Skin epidermis (tissue), 12 donors: Measurements from ENCODE around the gene SOX13.

Experiments
- H3K27ac ChIP-seq, 21 experiments: fragments of 200-600 bp; sonication (generic) in 11 of 21; one replicate each; pipeline ENCODE4 v1.5.0; 2020; ENCODE audit warnings: mild to moderate bottlenecking in 3 of 21, inconsistent platforms in 2 of 21, moderate library complexity in 2 of 21
- H3K4me3 ChIP-seq, 7 experiments: fragments of 200-600 bp; sonication (generic) in 2 of 7; one replicate each; pipeline ENCODE4 v1.5.0; 2020; ENCODE audit warnings: inconsistent platforms in 2 of 7, mild to moderate bottlenecking in 2 of 7, moderate library complexity in 1 of 7

The SOX13 gene

GRCh38 chr1:204053893-204054292 lies 19.0 kb upstream of the SOX13 start:
- Histone ChIP-seq H3K4me3 (no peak overlapping the region), H3K27ac (no peak overlapping the region)

GRCh38 chr1:204059970-204060369 lies 12.9 kb upstream of the SOX13 start:
- no peak overlapping the region for H3K4me3 ChIP-seq

DNA sequence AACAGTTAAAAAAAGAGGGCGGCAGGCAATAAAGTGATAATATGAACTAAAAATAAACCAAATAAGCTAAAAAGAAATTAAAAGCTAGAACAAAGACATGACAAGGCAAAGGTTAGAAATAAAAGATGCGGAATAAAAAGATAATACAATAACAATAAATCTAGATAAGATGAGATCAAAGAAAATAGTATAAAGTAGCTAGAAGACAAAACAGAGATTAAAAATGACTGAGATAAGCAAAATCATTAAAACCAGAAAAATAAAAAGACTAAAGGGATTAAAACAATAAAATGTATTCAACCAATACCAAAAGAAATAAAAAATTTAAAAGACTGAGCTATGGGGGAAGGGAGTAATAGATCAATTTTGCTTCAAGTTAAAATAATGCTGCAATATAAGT lies 10.8 kb upstream of the SOX13 start:
- Histone ChIP-seq H3K27ac (no peak overlapping the region), H3K4me3 (no peak overlapping the region)

More at GRCh38 chr1:204059970-204060369, 12.9 kb upstream of the SOX13 start:
- no peak overlapping the region for H3K27ac ChIP-seq

DNA sequence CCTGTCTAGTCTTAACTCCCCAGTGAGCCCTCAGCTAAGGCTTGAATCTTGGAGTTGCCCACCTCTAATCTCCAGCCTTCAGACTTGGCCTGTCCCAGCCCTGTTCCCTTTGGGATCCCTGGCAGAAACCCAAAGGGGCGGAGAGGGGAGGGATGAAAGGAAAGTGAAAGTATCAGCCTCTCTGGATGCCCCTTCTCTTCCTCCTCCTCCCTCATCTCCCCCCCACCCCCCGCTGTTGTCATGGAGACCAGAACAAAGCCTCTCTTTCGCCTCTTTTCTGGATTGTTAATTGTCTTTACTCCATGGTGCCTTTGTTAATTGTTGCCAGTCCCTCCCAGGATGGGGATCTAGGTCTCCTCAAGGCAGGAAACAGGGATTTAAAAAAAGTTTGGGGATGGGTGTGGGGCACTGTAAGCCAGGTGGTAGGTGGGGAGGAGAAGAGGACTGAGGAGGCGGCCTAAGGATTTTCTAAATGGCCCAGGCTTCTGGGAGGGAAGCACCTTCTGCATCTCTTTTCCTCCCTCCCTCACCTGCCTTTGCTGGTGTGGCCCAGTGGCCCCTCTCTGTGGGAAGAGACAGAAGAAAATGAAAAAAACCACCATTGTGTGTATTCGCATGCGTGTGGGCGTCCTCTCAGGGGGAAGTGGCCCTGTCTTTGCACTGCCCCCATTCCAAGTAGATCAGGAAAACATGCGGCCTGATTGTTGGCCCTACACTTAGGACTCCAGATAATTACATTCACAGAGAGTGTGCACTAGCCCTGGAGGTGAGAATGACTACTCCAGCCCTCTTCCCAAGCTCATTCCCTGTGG lies 7.5 kb upstream of the SOX13 start:
- H3K27ac ChIP-seq: no peak overlapping the region
- no peak overlapping the region for H3K4me3 ChIP-seq

- Histone ChIP-seq H3K27ac (no peak overlapping the region), H3K4me3 (no peak overlapping the region)
Observed at GRCh38 chr1:204065986-204066300, 7.0 kb upstream of the SOX13 start.

DNA sequence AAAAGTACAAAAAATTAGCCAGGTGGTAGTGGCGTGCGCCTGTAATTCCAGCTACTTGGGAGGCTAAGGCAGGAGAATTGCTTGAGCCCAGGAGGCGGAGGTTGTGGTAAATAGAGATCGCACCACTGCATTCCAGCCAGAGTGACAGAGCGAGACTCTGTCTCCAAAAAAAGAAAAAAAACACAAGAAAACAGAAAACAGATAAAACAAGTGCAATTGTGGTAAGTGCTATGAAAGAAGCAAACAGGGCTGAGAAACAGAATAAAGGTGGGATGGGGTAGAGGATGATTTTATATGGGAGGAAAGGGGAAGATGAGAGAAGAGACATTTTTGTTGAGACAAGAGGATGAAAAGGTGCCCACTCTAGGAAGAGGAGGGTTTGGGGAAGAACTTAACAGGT lies 5.0 kb upstream of the SOX13 start:
- H3K27ac ChIP-seq: no peak overlapping the region
- H3K4me3 ChIP-seq: no peak overlapping the region

GRCh38 chr1:204069887-204070286 lies 3.0 kb upstream of the SOX13 start:
- peak overlapping the region in 1 of 21 experiments; percentile 57 for H3K27ac ChIP-seq
- H3K4me3 ChIP-seq: no peak overlapping the region

- Histone ChIP-seq H3K27ac (no peak overlapping the region), H3K4me3 (no peak overlapping the region)
Observed at GRCh38 chr1:204070895-204071294, 2.0 kb upstream of the SOX13 start.

- peak overlapping the region in 20 of 21 experiments; percentile 2 to 88 (median 72) for H3K27ac ChIP-seq
- H3K4me3 ChIP-seq: peak overlapping the region; percentile 28 to 67 (median 57)
Observed at GRCh38 chr1:204073837-204074273, 940 bp downstream of the SOX13 start.

DNA sequence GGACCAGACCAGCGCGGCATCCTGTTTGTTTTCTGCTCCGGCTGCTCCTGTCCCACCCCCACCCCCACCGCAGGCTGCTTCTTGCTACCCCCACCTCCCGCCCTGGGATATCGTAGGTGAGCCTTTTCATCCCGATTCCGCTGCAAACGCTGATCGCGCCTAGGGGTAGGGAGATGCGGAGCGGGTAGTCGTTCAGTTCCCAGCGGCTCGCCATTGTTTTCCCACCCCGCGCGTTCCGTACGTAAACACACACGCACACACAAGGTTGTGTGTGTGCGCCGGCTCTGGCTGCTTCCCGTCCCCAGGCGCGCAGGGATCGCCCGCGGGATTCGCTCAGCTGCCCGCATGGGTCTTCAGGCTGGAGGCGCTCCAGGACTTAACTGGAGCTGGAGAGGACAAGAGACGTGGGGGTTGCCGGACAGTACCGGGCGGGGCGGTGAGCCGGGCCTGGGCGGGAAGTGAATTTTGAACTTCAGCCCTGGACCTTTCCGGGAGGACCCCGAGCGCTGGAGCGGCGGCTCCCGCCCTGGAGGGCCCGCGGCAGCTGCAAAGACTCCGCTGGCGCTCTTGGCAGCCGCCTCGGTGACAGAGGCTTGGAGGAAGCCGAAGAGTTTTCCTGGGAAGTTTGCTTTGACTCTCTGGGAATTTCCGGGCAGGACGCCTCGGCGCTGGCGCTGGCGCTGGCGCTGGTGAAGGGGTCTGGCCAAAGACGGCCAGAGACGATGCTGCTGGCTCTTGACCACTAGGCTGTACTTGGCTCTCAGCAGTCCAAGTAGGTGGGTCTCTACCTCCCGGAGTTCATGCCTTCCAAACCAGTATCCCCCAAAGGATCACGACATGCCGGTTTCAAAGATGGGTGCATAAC lies 1.6 kb downstream of the SOX13 start:
- Histone ChIP-seq H3K4me3 (peak overlapping the region; percentile 28 to 67 (median 57)), H3K27ac (peak overlapping the region in 19 of 21 experiments; percentile 2 to 88 (median 73))

DNA sequence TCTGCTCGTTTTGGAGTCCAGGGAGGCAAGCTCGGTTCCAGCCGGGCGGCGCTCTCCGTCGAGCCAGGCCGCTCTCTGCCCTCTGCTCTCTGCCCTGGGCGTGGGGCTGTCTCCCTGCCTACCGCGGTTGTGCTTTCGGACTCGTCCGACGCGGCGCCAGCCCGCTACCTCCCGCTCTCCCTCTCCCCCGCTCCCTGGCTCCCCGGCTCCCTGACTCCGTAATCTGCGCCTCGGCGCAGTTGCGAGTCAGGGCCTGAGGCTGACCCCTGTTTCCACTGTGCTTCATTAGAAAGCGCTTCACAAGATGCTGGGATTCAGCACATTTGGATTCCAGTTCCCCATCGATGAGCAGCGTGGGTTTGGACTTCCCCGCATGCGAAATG lies 2.2 kb downstream of the SOX13 start:
- Histone ChIP-seq H3K27ac (peak overlapping the region in 15 of 21 experiments; percentile 43 to 88 (median 77)), H3K4me3 (peak overlapping the region; percentile 28 to 67 (median 57))

DNA sequence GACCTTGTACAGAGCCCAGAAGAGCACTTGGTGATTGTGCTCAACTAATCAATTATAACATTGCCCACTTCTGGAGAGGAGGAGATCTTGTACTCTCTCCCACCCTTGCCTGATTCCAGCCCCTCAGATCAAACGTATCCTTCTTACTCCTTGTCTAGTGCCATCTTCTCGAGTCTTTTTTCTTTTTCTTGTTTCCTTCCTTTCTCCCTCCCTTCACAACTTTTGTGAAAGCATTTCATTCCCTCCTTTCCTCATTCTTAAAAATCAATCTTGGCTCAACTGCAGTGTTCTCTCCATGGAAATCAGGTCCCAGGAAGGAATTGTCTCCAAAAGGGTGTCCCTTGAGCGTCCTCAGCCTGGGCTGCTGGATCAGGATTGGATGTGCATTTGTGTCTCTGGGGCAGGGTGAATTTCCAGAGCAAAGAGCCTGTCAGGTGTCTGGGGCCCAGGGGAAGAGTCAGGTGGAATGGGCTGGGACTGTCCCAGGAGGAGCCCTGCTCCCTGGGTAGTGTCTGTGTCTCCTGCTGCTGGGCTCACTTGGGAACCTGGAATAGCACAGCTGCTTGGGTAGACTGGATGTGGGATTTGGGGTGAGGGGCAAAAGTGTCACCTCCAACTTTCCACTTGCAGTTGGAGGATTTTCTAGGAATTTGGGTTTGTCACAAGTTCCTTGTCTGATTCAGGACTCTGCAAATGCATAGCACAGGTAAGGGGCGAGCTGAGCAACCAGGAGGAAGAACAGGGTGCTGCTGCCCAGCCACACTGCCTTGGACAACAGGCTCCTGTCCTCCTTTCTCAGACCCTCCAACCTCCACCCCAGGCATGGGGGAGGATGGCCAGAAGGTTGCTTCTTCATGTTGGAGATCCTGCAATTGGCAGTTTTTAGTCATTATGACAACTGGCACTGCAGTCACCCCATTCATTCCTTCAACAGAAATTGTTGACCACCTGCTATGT lies 3.3 kb downstream of the SOX13 start:
- peak overlapping the region in 3 of 21 experiments; percentile 73 to 85 (median 81) for H3K27ac ChIP-seq
- peak overlapping the region in 1 of 7 experiments; percentile 67 for H3K4me3 ChIP-seq

DNA sequence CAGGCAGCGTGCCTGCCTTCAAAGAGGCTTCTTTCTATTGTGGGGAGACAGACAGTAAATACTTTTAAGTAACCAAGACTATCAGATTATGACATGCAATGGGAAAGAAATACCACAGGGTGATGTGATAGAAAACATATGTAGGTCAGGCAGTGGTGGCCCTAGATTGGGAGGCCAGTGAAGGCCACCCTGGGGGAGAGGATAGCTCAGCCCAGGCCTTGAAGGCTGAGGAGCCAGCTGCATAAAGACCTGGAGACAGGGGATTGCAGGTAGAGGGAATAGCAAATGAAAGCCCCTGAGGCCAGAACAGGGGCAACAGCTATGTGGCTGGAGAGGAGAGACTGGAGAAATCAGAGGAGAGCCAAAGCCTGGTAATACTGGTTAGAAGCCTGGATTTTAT lies 4.0 kb downstream of the SOX13 start:
- Histone ChIP-seq H3K4me3 (peak overlapping the region in 1 of 7 experiments; percentile 67), H3K27ac (no peak overlapping the region)

GRCh38 chr1:204077979-204078696 lies 5.2 kb downstream of the SOX13 start:
- H3K4me3 ChIP-seq: no peak overlapping the region
- peak overlapping the region in 7 of 21 experiments; percentile 6 to 60 (median 32) for H3K27ac ChIP-seq

- H3K4me3 ChIP-seq: no peak overlapping the region
- peak overlapping the region in 6 of 21 experiments; percentile 37 to 77 (median 52) for H3K27ac ChIP-seq
Observed at GRCh38 chr1:204079608-204079999, 6.7 kb downstream of the SOX13 start.

- no peak overlapping the region for H3K4me3 ChIP-seq
- H3K27ac ChIP-seq: peak overlapping the region in 6 of 21 experiments; percentile 37 to 77 (median 52)
Observed at GRCh38 chr1:204080163-204080903, 7.4 kb downstream of the SOX13 start.

DNA sequence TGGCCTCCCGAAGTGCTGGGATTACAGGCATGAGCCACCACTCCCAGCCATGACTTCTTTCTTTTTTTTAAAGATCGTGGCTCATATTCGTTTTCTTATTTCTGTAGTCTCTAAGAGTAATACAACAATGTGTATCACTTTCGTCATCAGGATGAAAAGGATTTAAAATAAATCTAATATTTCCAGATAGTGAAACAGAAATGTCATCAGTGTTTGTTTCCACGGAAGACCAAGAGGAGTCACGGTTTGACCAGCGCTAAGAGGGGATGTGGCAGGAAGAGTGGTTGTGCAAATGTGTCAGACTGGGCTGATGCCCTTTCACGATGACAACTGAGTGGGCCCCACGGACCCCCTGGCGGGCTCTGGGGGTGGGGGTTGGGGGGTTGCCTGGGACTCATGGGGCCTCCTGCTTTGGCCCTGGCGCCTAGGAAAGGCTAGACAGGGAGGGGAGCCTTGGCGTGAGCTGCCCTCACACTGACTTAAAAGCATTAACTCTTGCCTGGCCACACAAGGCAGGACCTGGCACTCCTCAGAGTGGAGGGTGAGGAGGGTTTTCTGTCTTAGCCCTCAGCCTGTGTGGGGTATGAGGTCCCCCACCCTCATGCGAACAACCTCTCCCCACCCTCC lies 8.4 kb downstream of the SOX13 start:
- peak overlapping the region in 8 of 21 experiments; percentile 29 to 77 (median 58) for H3K27ac ChIP-seq
- H3K4me3 ChIP-seq: no peak overlapping the region
